GM10847 (cell line): ENCODE measurements around the gene GRIK1.

Source experiments
- POLR2A ChIP-seq: IDR thresholded peaks from 2 replicates; pipeline ENCODE4 v1.6.1; 2011; ENCODE audit not compliant: insufficient read length; ENCODE audit errors: extremely low read depth

Gene GRIK1

DNA sequence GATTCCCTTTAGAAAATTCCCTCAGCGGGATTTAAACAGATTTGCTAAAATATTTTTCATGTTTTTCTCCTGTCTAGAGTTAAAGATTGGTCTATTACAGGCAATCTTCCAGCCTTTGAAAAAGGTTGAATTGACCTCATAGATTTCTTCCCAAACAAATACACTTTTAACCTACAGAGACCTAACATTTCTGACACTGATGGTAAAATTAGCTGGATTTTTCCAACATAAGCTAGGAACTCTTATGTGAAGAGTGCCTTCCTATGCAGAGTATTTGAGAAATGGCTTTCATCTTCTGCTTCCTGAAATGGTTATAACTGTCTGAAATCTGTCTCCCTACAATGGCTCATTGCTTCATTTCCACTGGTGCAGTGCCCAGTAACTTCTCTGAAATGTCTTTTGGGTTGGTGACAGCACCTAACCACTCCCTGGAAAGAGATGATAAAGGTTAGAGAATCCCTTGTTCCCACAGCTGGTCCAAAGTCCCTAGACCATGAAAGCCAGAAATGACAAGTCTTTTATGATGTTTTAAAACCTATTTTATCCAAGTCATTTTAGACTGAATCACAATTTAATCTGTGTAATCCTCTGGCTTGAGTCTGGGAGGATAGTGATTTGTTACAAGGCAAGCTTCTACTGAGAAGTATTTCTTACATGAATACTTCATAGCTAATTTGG lies 371.6 kb downstream of the GRIK1 start:
- TF ChIP-seq POLR2A: no peak

DNA sequence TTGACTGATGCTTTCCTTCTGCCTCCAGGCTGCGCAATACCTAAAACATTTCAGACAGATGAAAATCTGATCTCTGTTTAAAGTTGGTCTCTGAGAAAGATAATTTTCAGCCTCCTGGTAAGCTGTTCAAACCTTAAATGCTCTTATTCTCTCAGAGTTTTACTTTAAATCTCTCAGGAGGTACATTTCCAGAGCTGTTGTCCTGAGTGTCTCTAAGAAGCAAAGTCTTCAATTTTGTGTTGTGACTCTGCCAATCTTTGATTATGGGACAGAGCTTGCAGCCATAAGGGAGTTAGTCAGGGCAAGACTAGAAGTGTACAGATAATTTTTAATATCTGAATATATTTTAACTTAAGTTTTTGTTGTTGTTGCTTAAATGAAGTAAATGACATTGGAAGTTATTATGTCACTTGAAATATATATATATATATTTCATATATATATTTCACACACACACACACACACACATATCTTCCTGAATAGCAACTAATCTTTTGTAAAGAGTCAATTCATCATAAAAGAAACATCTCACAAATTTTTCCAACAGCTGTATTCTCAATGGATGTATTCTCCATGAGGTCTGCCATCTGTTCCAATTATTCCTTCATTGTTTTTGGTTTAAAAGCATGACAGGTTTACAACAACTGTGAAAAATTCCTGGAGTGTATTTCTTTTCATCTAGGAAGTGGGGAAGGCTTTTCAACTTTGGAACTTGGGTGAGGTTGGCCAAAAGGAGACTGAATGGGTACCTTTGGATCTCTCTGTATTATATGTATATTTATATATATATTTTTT lies 381.7 kb downstream of the GRIK1 start:
- no peak for TF ChIP-seq POLR2A

DNA sequence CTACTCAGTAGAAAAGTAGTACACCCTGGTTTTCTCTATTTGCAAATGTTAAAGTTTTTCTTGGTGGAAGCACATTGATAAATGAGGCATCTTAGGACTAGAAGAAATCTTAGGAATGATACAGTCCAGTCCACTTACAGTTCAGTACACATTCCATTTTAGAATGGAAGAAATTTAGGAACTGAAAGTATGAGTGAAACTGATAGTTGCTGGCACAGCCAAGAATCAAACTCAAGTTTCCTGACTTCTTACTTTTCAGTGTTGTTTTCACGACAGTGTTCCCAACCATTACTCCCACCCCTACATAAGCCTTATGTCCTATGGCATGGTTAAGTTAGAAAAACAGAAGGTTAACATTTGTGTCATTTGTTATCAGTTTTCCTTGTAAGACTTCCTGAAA lies 382.6 kb downstream of the GRIK1 start:
- no peak for TF ChIP-seq POLR2A

DNA sequence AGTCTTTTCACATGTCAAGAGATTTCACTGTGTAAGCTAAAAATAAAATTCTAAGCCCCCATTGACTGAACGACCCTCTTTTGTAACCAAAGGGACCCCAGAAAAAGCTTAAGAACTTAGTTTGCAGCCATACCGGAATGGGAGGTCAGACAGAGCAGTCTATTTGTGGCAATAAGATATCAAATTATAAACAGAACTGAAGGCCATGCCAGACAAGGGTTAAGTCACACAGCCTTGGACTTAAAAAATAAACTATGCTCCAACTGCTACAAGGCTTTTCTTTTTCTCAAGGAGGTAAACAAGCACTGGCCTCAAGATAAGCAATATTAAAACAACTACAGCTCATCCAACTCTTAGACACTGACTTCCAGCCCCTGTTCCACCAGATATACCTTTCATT lies 384.2 kb downstream of the GRIK1 start:
- no peak for TF ChIP-seq POLR2A

DNA sequence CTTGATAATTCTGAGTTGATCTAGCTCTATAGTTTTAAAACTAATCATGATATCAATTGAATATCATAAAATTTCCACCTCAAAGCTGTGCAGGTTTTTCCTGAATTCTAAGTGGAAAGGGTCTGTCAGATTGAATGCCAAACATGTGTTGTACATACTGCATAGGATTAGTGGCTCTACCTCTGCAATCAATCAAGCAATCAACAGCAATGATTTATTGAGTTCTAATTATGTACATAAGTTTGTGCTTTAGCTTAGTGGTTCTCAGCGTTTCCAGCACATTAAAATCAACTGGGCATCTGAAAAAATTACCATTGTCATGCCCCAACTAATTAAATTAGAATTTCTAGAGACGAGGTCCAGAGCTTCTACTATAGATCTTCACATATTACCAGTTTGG lies 389.6 kb downstream of the GRIK1 start:
- no peak for TF ChIP-seq POLR2A

DNA sequence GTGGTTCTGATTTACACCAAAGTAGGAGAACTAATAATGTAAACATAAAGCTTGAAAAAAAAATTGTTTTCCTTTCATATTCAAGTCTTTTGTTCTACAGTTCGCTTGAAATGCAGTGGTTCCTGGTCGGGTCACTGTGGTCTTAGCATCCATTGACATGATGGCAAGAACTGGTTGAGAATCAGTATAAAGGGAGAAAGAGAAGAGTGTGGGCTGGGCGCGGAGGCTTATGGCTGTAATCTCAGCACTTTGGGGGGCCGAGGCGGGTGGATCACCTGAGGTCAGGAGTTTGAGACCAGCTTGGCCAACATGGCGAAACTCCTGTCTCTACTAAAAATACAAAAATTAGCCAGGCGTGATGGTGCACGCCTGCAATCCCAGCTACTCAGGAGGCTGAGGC lies 390.2 kb downstream of the GRIK1 start:
- no peak for TF ChIP-seq POLR2A

DNA sequence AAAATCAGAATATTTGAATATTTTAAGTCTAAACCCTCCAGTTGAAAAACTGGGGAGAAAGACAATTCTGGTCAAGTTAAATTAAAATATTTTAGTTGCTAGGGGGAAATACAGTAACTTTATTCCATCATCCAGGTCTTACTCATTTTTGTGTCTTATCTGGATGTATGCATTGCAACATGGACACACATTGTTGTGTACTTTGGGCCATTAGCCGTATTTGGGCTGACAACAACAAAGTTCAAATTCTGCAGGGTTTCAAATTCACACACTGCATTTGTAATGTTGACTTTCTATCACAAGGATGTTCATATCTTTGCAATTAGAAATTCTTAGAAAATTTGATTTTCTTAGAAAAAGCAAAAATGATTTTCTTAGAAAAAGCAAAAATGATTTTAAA lies 391.8 kb downstream of the GRIK1 start:
- no peak for TF ChIP-seq POLR2A

DNA sequence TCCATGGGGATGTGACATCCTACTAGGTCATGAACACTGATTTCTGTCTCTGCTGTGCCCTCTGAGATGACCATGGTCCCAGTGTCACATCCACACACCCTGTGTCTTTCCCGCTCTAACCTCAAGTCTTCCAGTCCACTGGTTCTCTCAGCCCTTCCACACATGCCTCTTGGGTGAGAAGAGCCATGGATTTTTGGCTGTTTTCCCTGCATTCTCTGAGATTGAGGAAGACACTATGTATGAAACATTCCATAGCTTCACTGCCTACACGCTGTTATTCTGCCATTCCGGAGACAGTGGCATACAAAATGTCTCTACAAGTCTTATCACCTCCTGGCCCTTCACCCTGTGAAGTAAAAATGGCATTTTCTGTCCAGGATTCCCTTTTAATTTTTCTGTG lies 393.7 kb downstream of the GRIK1 start:
- TF ChIP-seq POLR2A: no peak

DNA sequence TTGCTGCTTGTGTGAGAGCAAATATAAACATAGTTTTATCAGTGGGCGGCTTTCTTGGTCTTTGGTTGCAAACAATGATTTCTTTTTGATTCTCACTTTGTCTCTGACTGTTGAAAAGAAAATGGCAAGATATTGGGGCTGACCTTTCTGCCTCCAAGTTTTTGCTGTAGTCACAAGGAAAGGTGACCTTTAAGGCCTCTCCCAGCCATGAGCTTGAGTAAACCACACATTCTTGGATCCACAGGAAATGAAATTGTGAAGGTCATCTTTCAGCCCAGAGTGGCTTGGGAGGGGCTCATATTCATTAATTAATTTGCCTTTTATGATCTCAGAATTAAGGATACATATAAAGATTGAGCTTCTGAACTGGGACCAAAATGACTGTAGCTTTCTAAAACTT lies 399.5 kb downstream of the GRIK1 start:
- no peak for TF ChIP-seq POLR2A

DNA sequence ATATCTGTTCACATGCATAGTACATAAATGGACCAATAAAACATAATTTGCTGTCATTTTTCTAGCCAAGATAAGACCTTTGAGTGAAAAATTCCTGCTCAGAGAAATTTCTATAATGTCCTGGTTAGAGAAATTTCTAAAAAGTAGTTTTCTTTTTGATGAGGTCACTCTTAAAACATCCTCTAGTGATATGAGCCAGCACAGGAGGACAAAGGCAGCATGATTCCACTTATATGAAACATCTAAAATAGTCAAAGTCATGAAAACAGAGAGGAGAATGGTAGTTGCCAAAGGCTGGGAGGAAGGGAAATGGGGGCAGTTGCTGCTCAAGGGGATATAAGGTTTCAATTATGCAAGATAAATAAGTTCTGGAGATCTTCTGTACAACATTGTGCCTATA lies 401.7 kb downstream of the GRIK1 start:
- no peak for TF ChIP-seq POLR2A

DNA sequence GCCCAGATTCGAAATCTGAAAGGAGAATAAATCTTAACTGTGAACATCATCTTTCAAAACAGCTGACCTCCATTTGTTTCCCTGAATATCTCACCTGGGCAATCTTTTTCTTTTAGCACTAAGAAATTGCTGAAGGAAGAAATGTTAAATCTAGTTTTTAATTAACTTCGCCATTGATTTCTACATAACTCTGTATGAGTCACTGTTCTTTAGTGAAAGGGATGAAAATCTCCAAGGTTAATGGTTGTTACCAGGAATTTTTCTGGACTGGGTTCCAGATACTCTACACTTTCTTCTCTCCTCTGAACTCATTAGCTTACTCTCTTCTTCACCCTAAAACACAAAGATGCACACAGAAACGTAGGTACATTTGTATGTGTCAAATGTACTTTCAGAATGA lies 405.3 kb downstream of the GRIK1 start:
- no peak for TF ChIP-seq POLR2A

DNA sequence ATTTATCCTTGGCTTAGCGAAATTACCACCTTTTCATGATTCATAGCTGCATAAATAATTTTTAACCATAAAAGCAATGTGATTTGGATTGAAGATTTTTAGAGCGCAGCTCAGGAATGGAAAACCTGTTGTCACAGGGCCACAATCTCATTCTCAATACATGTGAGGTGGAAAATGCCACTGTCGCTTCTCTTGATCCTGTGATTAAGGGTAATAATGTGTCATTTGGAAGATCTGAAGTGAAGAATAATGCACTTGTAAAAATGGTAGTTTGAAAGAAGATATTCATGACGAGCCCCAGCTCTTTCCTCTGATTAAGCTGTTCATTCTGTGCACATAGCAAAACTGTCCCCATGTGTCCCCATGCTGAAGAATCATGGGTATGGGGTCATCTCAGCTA lies 410.7 kb downstream of the GRIK1 start:
- no peak for TF ChIP-seq POLR2A

DNA sequence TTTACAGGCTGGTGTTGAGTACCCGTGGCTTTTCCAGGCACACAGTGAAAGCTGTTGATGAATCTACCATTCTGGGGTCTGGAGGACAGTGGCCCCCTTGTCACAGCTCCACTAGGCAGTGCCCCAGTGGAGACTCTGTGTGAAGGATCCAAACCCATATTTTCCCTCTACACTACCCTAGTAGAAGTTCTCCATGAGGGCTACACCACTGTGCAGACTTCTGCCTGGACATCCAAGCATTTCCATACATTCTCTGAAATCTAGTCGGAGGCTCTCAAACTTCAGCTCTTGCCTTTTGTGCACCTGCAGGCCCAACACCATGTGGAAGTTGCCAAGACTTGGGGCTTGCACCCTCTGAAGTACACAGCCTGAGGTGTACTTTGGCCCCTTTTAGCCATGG lies 413.3 kb downstream of the GRIK1 start:
- TF ChIP-seq POLR2A: no peak

DNA sequence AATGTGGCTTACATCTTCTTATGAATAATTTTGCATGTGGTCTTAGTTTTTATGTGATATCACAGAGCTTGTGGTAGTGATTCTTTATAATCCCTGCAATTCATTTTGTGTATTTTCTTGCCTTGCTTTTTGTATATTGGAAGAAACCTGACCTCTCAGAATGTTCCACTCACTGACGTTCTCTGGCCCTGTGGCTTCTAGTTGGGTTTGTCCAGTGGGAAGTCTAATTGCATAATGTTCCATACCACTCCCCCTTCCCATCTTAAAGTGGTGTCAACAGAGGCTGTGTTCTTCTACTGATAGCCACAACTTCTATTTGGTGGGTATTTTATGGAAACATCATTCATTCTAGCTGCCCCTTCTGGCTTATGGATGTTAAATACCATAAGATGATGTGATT lies 415.7 kb downstream of the GRIK1 start:
- TF ChIP-seq POLR2A: no peak

DNA sequence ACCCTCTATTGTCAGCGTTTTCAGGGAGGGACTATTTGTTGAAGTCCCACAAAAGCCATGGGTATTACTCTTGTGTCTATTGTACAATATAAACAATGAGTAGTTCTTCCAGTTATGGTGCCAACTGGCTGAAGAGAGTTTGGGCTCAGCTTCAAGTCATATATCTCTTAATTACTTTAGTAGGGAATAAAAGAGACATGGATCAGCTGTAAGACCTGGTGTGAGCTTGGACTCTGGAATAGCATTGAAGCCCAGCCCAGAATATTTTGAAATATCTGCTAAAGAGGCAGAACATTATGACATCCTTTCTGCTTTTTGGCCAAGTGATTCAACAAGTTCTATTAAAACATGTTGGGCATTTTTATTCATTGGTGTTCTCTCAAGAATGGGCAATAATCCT lies 416.1 kb downstream of the GRIK1 start:
- TF ChIP-seq POLR2A: no peak

DNA sequence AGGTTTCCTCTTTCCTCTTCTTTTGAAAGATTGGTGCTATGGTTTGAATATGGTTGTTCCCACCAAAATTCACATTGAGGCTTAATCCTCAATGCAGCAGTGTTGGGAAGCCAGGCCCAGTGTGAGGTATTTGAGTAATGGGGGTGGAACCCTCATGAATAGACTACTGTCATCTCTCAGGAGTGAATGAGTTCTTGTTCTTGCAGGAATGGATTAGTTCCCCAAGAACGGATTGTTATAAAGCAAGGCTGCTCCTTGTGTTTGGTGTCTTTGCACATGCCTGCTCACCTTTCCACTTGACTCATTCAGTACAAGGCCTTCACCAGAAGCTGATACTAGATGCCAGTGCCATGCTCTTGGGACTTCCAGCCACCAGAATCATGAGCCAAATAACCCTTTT lies 417.9 kb downstream of the GRIK1 start:
- no peak for TF ChIP-seq POLR2A

DNA sequence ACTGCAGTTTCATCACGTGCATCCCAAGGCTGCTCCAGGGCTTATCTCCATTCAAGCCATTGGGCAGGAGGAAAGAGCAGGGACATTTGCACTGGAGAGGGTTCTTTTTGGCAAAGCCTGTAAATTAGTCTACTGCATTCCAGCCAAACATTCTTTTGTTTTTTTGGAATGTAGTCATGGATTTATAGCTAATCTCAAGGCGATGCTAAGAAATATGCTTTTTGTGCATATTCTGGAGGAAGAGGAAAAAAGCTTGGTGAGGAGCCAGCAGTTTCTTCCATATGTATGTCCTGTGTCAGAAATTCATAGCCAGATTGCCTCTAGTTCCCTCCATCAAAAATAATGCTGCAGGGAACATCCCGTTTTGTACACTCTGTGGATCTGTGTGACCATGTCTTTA lies 419.6 kb downstream of the GRIK1 start:
- TF ChIP-seq POLR2A: no peak
